WTC11 (cell line): Measurements from ENCODE around the gene VSTM2B.

ENCODE experiments used
- CTCF ChIP-seq: fragments of 200-600 bp; IDR thresholded peaks from 2 replicates; pipeline ENCODE4 v1.8.0; 2022; ENCODE audit warnings: antibody characterized with exemption
- JUN ChIP-seq: sonication (generic); formaldehyde crosslinking; IDR thresholded peaks from 2 replicates; pipeline ENCODE4 v1.8.0; 2023; ENCODE audit warnings: mild to moderate bottlenecking, missing genetic modification reagents
- SMAD3 ChIP-seq: sonication (generic); formaldehyde crosslinking; IDR thresholded peaks from 2 replicates; pipeline ENCODE4 v1.8.0; 2022; ENCODE audit warnings: missing genetic modification reagents, mild to moderate bottlenecking, borderline replicate concordance
- ZNF138 ChIP-seq: sonication (generic); formaldehyde crosslinking; conservative IDR thresholded peaks from 2 replicates; pipeline ENCODE4 v1.8.1; 2022; ENCODE audit warnings: mild to moderate bottlenecking, moderate library complexity, missing genetic modification reagents
- TF ChIP-seq, protein P1 (sequence below): sonication (generic); formaldehyde crosslinking; IDR thresholded peaks from 2 replicates; pipeline ENCODE4 v1.8.0; 2022; ENCODE audit warnings: mild to moderate bottlenecking, missing genetic modification reagents

GRCh38 chr19:29598036-29598435, 72.2 kb downstream of the VSTM2B start:
- TF ChIP-seq CTCF (no peak), JUN (CRISPR knock-in tag) (no peak), SMAD3 (CRISPR knock-in tag) (no peak), ZNF138 (CRISPR knock-in tag) (no peak)
- TF ChIP-seq, protein P1, sequence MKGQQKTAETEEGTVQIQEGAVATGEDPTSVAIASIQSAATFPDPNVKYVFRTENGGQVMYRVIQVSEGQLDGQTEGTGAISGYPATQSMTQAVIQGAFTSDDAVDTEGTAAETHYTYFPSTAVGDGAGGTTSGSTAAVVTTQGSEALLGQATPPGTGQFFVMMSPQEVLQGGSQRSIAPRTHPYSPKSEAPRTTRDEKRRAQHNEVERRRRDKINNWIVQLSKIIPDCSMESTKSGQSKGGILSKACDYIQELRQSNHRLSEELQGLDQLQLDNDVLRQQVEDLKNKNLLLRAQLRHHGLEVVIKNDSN: no peak
